Stimulated activated naive CD8-positive, alpha-beta T cell treated with anti-CD3 and anti-CD28 coated beads, Interleukin-15, amount 100 ng/mL, for 72 hours (primary cell): ENCODE data around the gene GPS2.

Source experiments
- ATAC-seq: fragments of 150-1000 bp; cut with Tn5 transposase; 2 replicates; pipeline ENCODE4 v1.10.0; 2021; ENCODE audit warnings: mild to moderate bottlenecking, moderate library complexity
- DNase-seq, 2 donors: peaks; one replicate each; pipeline ENCODE4 v3.0.0; 2021 to 2022
- H3K27ac Mint-ChIP-seq, 2 donors: one replicate each; pipeline ENCODE4 v1.8.0; 2022; ENCODE audit warnings: mild to moderate bottlenecking in 2 of 2, mixed read lengths in 2 of 2, moderate library complexity in 2 of 2
- H3K27me3 Mint-ChIP-seq: one replicate; pipeline ENCODE4 v1.8.0; 2022; ENCODE audit warnings: mixed read lengths
- H3K4me1 Mint-ChIP-seq: one replicate; pipeline ENCODE4 v1.8.0; 2022; ENCODE audit warnings: mild to moderate bottlenecking, mixed read lengths
- H3K4me3 Mint-ChIP-seq, 2 donors: one replicate each; pipeline ENCODE4 v1.8.0; 2022; ENCODE audit warnings: mild to moderate bottlenecking in 2 of 2, mixed read lengths in 2 of 2, moderate library complexity in 1 of 2
- H3K9me3 Mint-ChIP-seq, 2 donors: one replicate each; pipeline ENCODE4 v1.8.0; 2022; ENCODE audit warnings: mixed read lengths in 2 of 2

GPS2 gene

GRCh38 chr17:7313088-7313889 lies 1.9 kb downstream of the GPS2 start:
- peak overlapping the region in 1 of 2 donors; percentile 67 for H3K27ac Mint-ChIP-seq
- H3K27me3 Mint-ChIP-seq, result no peaks in the 10 kb centered on the region
- peaks cover 74% of the 10 kb centered on the region for H3K4me1 Mint-ChIP-seq
- no peak for ATAC-seq
- no peaks in the 10 kb centered on the region for H3K9me3 Mint-ChIP-seq
- no peak for DNase-seq
- peak overlapping the region; percentile 89 to 95 for H3K4me3 Mint-ChIP-seq

DNA sequence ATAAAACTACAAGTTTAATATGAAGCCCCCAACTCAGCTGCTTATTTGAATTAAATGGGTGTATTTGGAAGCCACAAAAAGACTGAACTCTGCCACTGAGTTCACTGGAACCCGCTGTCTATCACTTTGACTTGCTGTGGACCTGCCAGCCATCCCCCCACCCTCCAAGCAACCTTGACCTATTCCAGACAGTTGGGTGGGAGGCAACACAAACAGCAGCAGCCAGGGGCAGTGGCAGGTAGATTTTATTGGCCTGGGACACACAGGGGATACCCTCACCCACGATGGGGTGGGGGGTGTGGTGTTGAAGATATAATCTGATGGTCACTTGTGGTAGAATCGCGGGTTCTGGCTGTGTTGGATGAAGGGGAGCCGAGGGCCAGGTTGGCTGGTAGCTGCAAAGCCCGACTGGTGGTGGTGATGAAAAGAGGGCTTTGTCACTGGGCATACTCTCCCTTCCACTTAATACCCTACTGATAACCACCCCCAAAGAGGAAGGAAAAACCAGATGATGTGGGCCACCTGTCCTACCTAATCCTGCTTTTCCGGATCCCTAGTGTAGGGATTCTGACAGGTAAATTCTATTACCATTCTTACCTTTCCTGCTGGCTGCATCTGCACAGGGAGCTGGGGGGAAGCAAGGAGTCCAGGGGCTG lies 2.6 kb downstream of the GPS2 start:
- Mint-ChIP-seq H3K27ac (peak overlapping the region in 1 of 2 donors; percentile 67), H3K4me1 (peaks cover 74% of the 10 kb centered on the region), H3K9me3 (no peaks in the 10 kb centered on the region), H3K4me3 (peak overlapping the region in 1 of 2 donors; percentile 40), H3K27me3 (no peaks in the 10 kb centered on the region)
- ATAC-seq (no peak), DNase-seq (no peak)

- no peak for DNase-seq
- no peak for ATAC-seq
- peaks cover 70% of the 10 kb centered on the region for H3K4me1 Mint-ChIP-seq
- H3K27ac Mint-ChIP-seq, result peak overlapping the region; percentile 45 to 69
- peak overlapping the region; percentile 54 to 85 for H3K4me3 Mint-ChIP-seq
- no peaks in the 10 kb centered on the region for H3K9me3 Mint-ChIP-seq
- no peaks in the 10 kb centered on the region for H3K27me3 Mint-ChIP-seq
These were observed 4.0 kb downstream of the GPS2 start for GRCh38 chr17:7311110-7311705.

GRCh38 chr17:7309628-7310027 lies 5.5 kb downstream of the GPS2 start:
- H3K27me3 Mint-ChIP-seq, result no peaks in the 10 kb centered on the region
- no peak for ATAC-seq
- no peaks in the 10 kb centered on the region for H3K9me3 Mint-ChIP-seq
- no peak for DNase-seq
- peak overlapping the region; percentile 85 to 86 for H3K4me3 Mint-ChIP-seq
- peak overlapping the region in 1 of 2 donors; percentile 42 for H3K27ac Mint-ChIP-seq
- H3K4me1 Mint-ChIP-seq, result peaks cover 59% of the 10 kb centered on the region

DNA sequence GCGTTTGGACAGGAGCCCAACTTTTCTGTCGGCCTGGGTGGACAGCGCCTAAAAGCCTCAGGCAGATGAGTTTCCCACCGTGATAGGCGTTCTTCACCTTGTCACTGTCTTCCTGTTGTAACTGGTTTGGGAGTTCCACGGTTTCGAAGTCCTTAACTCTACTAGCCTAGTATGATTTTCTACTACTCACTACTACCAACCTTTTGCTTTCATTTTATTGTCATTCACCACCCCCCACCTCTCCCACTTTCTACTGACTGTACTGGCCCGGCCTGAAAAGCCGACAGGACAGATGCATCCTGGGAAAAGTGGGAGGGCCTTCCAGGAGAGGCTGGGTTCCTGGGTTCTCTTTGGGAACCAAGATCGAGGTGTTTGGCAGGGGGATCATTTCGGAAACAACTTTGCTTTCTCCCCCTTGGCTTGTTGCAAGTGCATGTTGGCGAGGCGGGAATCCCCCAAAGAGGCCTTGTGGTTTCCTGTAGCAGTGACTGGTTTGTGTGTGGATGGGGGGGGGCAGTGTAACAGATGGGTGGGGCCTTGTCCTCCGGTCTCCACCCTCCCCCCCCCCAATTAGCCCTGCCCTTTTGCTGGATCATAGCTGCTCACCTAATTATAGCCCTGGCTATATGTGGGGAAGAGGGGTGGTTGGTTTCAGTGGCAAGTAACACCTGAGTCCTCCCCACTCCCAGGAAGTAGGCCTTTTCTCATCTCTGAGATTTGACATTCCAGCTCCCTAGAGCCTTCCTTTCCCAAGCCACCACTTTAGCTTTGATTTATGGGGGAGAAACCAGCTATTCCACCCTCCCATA lies 6.3 kb downstream of the GPS2 start:
- Mint-ChIP-seq H3K27ac (peak overlapping the region; percentile 90 to 98), H3K9me3 (no peaks in the 10 kb centered on the region), H3K27me3 (no peaks in the 10 kb centered on the region), H3K4me3 (peak overlapping the region; percentile 85 to 86), H3K4me1 (peaks cover 51% of the 10 kb centered on the region)
- DNase-seq (peak; percentile 80 to 90), ATAC-seq (peak; percentile 52)

GRCh38 chr17:7307686-7308624 lies 7.2 kb downstream of the GPS2 start:
- Mint-ChIP-seq H3K9me3 (no peaks in the 10 kb centered on the region), H3K4me1 (peaks cover 42% of the 10 kb centered on the region), H3K27me3 (no peaks in the 10 kb centered on the region), H3K27ac (peak overlapping the region; percentile 97 to 98), H3K4me3 (peak overlapping the region; percentile 88 to 92)
- peak; percentile 42 to 55 for DNase-seq
- ATAC-seq, result peak; percentile 24

- Mint-ChIP-seq H3K4me3 (peak within 1 kb of the TSS; percentile 88 to 92), H3K9me3 (no peaks in the 10 kb centered on the region), H3K4me1 (peaks cover 34% of the 10 kb centered on the region), H3K27me3 (no peaks in the 10 kb centered on the region), H3K27ac (peak within 1 kb of the TSS; percentile 97 to 98)
- peak; percentile 87 for ATAC-seq
- DNase-seq, result peak; percentile 100
These were observed 8.1 kb downstream of the GPS2 start, which contains the start of gene EIF5A for GRCh38 chr17:7306911-7307685. EIF5A (plus strand) TSS chr17:7307628; CDS start chr17:7309636, 2,008 bp downstream.

- no peaks in the 10 kb centered on the region for H3K9me3 Mint-ChIP-seq
- H3K4me1 Mint-ChIP-seq, result peaks cover 5% of the 10 kb centered on the region
- H3K4me3 Mint-ChIP-seq, result no peak overlapping the region
- DNase-seq (no peak), ATAC-seq (no peak)
- H3K27me3 Mint-ChIP-seq, result no peaks in the 10 kb centered on the region
- H3K27ac Mint-ChIP-seq, result no peak overlapping the region
These were observed 11.0 kb downstream of the GPS2 start for GRCh38 chr17:7304179-7304578.

- Mint-ChIP-seq H3K27me3 (peaks cover 45% of the 10 kb centered on the region), H3K4me3 (peak overlapping the region; percentile 91 to 95), H3K9me3 (no peaks in the 10 kb centered on the region), H3K27ac (no peak overlapping the region), H3K4me1 (peaks cover 32% of the 10 kb centered on the region)
- DNase-seq, result peak; percentile 65 to 71
- peak; percentile 16 for ATAC-seq
These were observed 18.8 kb downstream of the GPS2 start for GRCh38 chr17:7296189-7296861.

GRCh38 chr17:7295230-7296180 lies 19.7 kb downstream of the GPS2 start:
- Mint-ChIP-seq H3K4me3 (peak overlapping the region; percentile 91 to 95), H3K27me3 (peaks cover 48% of the 10 kb centered on the region), H3K27ac (no peak overlapping the region), H3K9me3 (no peaks in the 10 kb centered on the region), H3K4me1 (peaks cover 32% of the 10 kb centered on the region)
- DNase-seq (no peak), ATAC-seq (no peak)

DNA sequence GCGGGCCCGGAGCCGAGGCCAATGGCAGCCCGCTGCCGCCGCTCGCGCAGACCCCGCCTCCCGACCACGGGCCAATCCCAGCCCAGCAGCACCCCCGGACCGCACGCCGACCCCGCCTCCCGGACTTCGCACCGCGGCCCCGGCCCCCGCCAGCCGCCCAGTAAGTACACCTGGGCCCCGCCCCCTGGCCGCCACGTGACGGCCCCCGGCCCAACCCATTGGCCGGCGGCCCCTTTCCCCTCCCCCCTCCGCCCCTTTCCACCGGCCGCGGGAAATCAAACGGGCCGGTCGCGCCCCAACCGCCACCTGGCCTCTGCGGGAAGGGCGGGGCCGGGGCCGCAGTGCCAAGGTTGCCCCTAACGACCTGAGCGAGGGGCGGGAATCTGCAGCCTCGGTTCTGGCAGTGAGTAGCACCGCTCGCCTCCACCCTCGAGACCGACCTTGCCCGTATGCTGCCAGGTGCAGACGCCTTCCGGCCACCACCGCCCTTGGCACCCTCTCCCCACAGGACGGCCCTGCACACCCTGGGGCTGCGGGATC lies 20.5 kb downstream of the GPS2 start, which contains the start of gene YBX2:
YBX2 (minus strand) TSS at position 26 of the 540 bp plus-strand sequence. CDS start 139 bp downstream, outside the sequence.
- H3K4me3 Mint-ChIP-seq, result peak within 1 kb of the TSS; percentile 91 to 95
- H3K4me1 Mint-ChIP-seq, result peaks cover 32% of the 10 kb centered on the region
- H3K9me3 Mint-ChIP-seq, result no peaks in the 10 kb centered on the region
- DNase-seq, result peak; percentile 86 to 88
- peaks cover 48% of the 10 kb centered on the region for H3K27me3 Mint-ChIP-seq
- no peak within 1 kb of the TSS for H3K27ac Mint-ChIP-seq
- peak; percentile 89 for ATAC-seq
